Fibroblast of lung (primary cell): ENCODE results near the gene MRGPRF. TPM values are rescaled to one million over a fixed set of nuclear protein-coding genes. Genes with fewer than 3 reads are reported as not detected.

ENCODE experiments used
- DNase-seq, 2 donors: peaks; one replicate each; pipeline versions ENCODE4 v3.0.0 to v3.0.0-alpha.2; 2010; ENCODE audit warnings: low read depth in 2 of 2
- H2AFZ ChIP-seq: 2 replicates; pipeline ENCODE4 v1.5.1; 2012; ENCODE audit warnings: low read length, control low read depth, inconsistent platforms
- H3K27ac ChIP-seq: 2 replicates; pipeline ENCODE4 v1.5.1; 2011; ENCODE audit warnings: low read length, control low read depth; ENCODE audit not compliant: insufficient read depth
- H3K27me3 ChIP-seq: 2 replicates; pipeline ENCODE4 v1.5.1; 2011; ENCODE audit warnings: mild to moderate bottlenecking, low read length; ENCODE audit not compliant: control insufficient read depth, insufficient read depth
- H3K36me3 ChIP-seq: 2 replicates; pipeline ENCODE4 v1.5.1; 2011; ENCODE audit warnings: low read length; ENCODE audit not compliant: control insufficient read depth, insufficient read depth
- H3K4me1 ChIP-seq: 2 replicates; pipeline ENCODE4 v1.5.1; 2011; ENCODE audit warnings: low read length; ENCODE audit not compliant: control insufficient read depth, insufficient read depth; ENCODE audit errors: extremely low read depth
- H3K4me2 ChIP-seq: 2 replicates; pipeline ENCODE4 v1.5.1; 2011; ENCODE audit warnings: low read length, control low read depth; ENCODE audit not compliant: insufficient read depth; ENCODE audit errors: extremely low read depth
- H3K4me3 ChIP-seq, 4 experiments: fragments of 200-600 bp in 1 of 4; sonication (generic) in 1 of 4; replicated peaks in 1 of 4; 2 replicates each; pipeline ENCODE4 v1.5.1; 2011 to 2016; ENCODE audit warnings: low read length in 4 of 4, low read depth in 3 of 4, mild to moderate bottlenecking in 3 of 4, control low read depth in 2 of 4, inconsistent platforms in 1 of 4, mixed read lengths in 1 of 4; ENCODE audit not compliant: insufficient read depth in 1 of 4; ENCODE audit errors: control extremely low read depth in 1 of 4
- H3K79me2 ChIP-seq: 2 replicates; pipeline ENCODE4 v1.5.1; 2012; ENCODE audit warnings: mild to moderate bottlenecking, low read length, inconsistent platforms; ENCODE audit not compliant: control insufficient read depth, insufficient read depth
- H3K9ac ChIP-seq: 2 replicates; pipeline ENCODE4 v1.5.1; 2011; ENCODE audit warnings: mild to moderate bottlenecking, low read length, control low read depth; ENCODE audit not compliant: insufficient read depth
- H3K9me3 ChIP-seq: 2 replicates; pipeline ENCODE4 v1.5.1; 2012; ENCODE audit warnings: low read depth, low read length; ENCODE audit not compliant: control insufficient read depth, insufficient read depth
- H4K20me1 ChIP-seq: 2 replicates; pipeline ENCODE4 v1.5.1; 2011; ENCODE audit warnings: low read length; ENCODE audit not compliant: control insufficient read depth, insufficient read depth; ENCODE audit errors: extremely low read depth
- CTCF ChIP-seq, 2 donors: IDR thresholded peaks in 1 of 2; conservative IDR thresholded peaks in 1 of 2; 1 replicate in 1 of 2; 2 replicates in 1 of 2; pipeline ENCODE4 v1.5.1; 2011 to 2012; ENCODE audit warnings: low read length in 2 of 2, control low read depth in 1 of 2, inconsistent platforms in 1 of 2, low read depth in 1 of 2, mild to moderate bottlenecking in 1 of 2
- EZH2 ChIP-seq: IDR thresholded peaks from 2 replicates; pipeline ENCODE4 v1.5.1; 2012; ENCODE audit warnings: low read length, control low read depth, mild to moderate bottlenecking; ENCODE audit errors: missing control alignments
- polyA plus RNA-seq, 2 donors: library from polyadenylated mRNA; depleted of rRNA in 1 of 2; stranded (reverse) in 1 of 2; unstranded in 1 of 2; fragments of >200 nt; gene quantifications; 2 replicates each; pipeline ENCODE4 v1.2.1, GENCODE V29; 2011 to 2012; ENCODE audit warnings: missing spikeins in 1 of 2
- total RNA-seq: library from RNA; depleted of rRNA; stranded (reverse); fragments of >200 nt; gene quantifications from 2 replicates; pipeline ENCODE4 v1.2.1, GENCODE V29; 2014

The MRGPRF gene
- total and polyA plus RNA-seq, 2 donors (not counting 1 experiment from before 2014, with no cell fraction given), result 84.2 to 88.1 TPM

GRCh38 chr11:69060806-69061712 lies 48.0 kb upstream of the MRGPRF start:
- Histone ChIP-seq H3K4me2 (no peak overlapping the region), H3K27ac (no peak overlapping the region), H3K36me3 (peaks cover 5% of the 10 kb centered on the region), H3K9me3 (no peaks in the 10 kb centered on the region), H2AFZ (no peak overlapping the region), H3K27me3 (no peaks in the 10 kb centered on the region), H4K20me1 (no peaks in the 10 kb centered on the region), H3K9ac (no peak overlapping the region), H3K4me1 (no peaks in the 10 kb centered on the region), H3K79me2 (no peaks in the 10 kb centered on the region), H3K4me3 (no peak overlapping the region)
- DNase-seq, result no peak
- no peak for TF ChIP-seq EZH2

GRCh38 chr11:69059985-69060384 lies 46.9 kb upstream of the MRGPRF start:
- Histone ChIP-seq H2AFZ (no peak overlapping the region), H3K36me3 (peaks cover 4% of the 10 kb centered on the region), H3K4me1 (no peaks in the 10 kb centered on the region), H3K4me3 (no peak overlapping the region), H3K27me3 (no peaks in the 10 kb centered on the region), H3K4me2 (no peak overlapping the region), H3K27ac (no peak overlapping the region), H3K79me2 (no peaks in the 10 kb centered on the region), H4K20me1 (no peaks in the 10 kb centered on the region), H3K9me3 (no peaks in the 10 kb centered on the region), H3K9ac (no peak overlapping the region)
- TF ChIP-seq CTCF (conservative IDR thresholded peaks at IDR 0.05 in 1 of 2, IDR thresholded peaks at IDR 0.05 in 1 of 2; ENCODE audit: low read depth in 1 of 2, low read length in 2 of 2) (no peak), EZH2 (no peak)
- DNase-seq, result no peak

- H4K20me1 ChIP-seq, result no peaks in the 10 kb centered on the region
- no peak for TF ChIP-seq CTCF (conservative IDR thresholded peaks at IDR 0.05 in 1 of 2, IDR thresholded peaks at IDR 0.05 in 1 of 2; ENCODE audit: low read depth in 1 of 2, low read length in 2 of 2)
- no peak for TF ChIP-seq EZH2
- no peaks in the 10 kb centered on the region for H3K79me2 ChIP-seq
- no peak overlapping the region for H2AFZ ChIP-seq
- H3K4me1 ChIP-seq, result no peaks in the 10 kb centered on the region
- H3K27ac ChIP-seq, result no peak overlapping the region
- H3K4me2 ChIP-seq, result no peak overlapping the region
- H3K36me3 ChIP-seq, result peaks cover 4% of the 10 kb centered on the region
- H3K9ac ChIP-seq, result no peak overlapping the region
- H3K27me3 ChIP-seq, result no peaks in the 10 kb centered on the region
- H3K4me3 ChIP-seq, result no peak overlapping the region
- H3K9me3 ChIP-seq, result no peaks in the 10 kb centered on the region
- no peak for DNase-seq
Measured at GRCh38 chr11:69059429-69059828, 46.4 kb upstream of the MRGPRF start.
